DOHH2 (cell line): Measurements from ENCODE around the gene PCNX2.

Source experiments
- H3F3A ChIP-seq: fragments of 200-600 bp; sonication (generic), shearing (Covaris generic); 2 replicates; pipeline ENCODE4 v1.6.0; 2016; ENCODE audit warnings: antibody characterized with exemption, mild to moderate bottlenecking; ENCODE audit not compliant: control insufficient read depth, insufficient read depth
- H3K27ac ChIP-seq: fragments of 200-600 bp; sonication (generic); 2 replicates; pipeline ENCODE4 v1.5.1; 2014; ENCODE audit warnings: low read depth, mild to moderate bottlenecking, low read length, moderate library complexity
- H3K27me3 ChIP-seq: fragments of 200-600 bp; sonication (generic); 2 replicates; pipeline ENCODE4 v1.6.1; 2014; ENCODE audit warnings: mild to moderate bottlenecking, low read length, mixed read lengths; ENCODE audit not compliant: control insufficient read depth
- H3K36me3 ChIP-seq: fragments of 200-600 bp; sonication (generic); 2 replicates; pipeline ENCODE4 v1.6.1; 2014; ENCODE audit warnings: mild to moderate bottlenecking, low read length, moderate library complexity, mixed read lengths; ENCODE audit not compliant: control insufficient read depth
- H3K4me1 ChIP-seq: fragments of 200-600 bp; sonication (generic); 2 replicates; pipeline ENCODE4 v1.6.1; 2014; ENCODE audit warnings: mild to moderate bottlenecking, low read length, mixed read lengths; ENCODE audit not compliant: control insufficient read depth
- H3K4me2 ChIP-seq: fragments of 200-600 bp; sonication (generic); 2 replicates; pipeline ENCODE4 v1.6.0; 2014; ENCODE audit warnings: mild to moderate bottlenecking, low read length, moderate library complexity
- H3K4me3 ChIP-seq: fragments of 200-600 bp; sonication (generic); 2 replicates; pipeline ENCODE4 v1.5.1; 2014; ENCODE audit warnings: mild to moderate bottlenecking, low read length, mixed read lengths
- H3K79me2 ChIP-seq: fragments of 200-600 bp; sonication (generic); 2 replicates; pipeline ENCODE4 v1.6.1; 2014; ENCODE audit warnings: mild to moderate bottlenecking, low read length, mixed read lengths; ENCODE audit not compliant: control insufficient read depth
- H3K9me2 ChIP-seq: fragments of 200-600 bp; sonication (generic); replicated peaks from 2 replicates; pipeline ENCODE4 v1.6.1; 2014; ENCODE audit warnings: mild to moderate bottlenecking, low read length, mixed read lengths; ENCODE audit not compliant: control insufficient read depth
- H3K9me3 ChIP-seq: fragments of 200-600 bp; sonication (generic); 2 replicates; pipeline ENCODE4 v1.6.1; 2014; ENCODE audit warnings: antibody characterized with exemption, low read length, mixed read lengths; ENCODE audit not compliant: control insufficient read depth, insufficient read depth
- H4K20me1 ChIP-seq: fragments of 200-600 bp; sonication (generic); 2 replicates; pipeline ENCODE4 v1.6.0; 2014; ENCODE audit warnings: low read depth, mild to moderate bottlenecking, antibody characterized with exemption, low read length, moderate library complexity; ENCODE audit not compliant: control insufficient read depth, insufficient read depth
- CTCF ChIP-seq: fragments of 200-600 bp; sonication (generic); IDR thresholded peaks from one replicate; pipeline ENCODE4 v1.5.1; 2014; ENCODE audit warnings: antibody characterized with exemption, mild to moderate bottlenecking, low read depth, low read length; ENCODE audit not compliant: poor library complexity, severe bottlenecking
- EZH2phosphoT487 ChIP-seq: fragments of 200-600 bp; sonication (generic); IDR thresholded peaks from 2 replicates; pipeline ENCODE4 v1.6.1; 2017; ENCODE audit warnings: borderline replicate concordance, mild to moderate bottlenecking, antibody characterized with exemption, low read length, moderate library complexity, mixed read lengths

The PCNX2 gene

GRCh38 chr1:233217832-233218231, 77.7 kb downstream of the PCNX2 start:
- no peaks in the 10 kb centered on the region for H3F3A ChIP-seq
- H3K9me2 ChIP-seq: no peaks in the 10 kb centered on the region
- TF ChIP-seq EZH2phosphoT487 (no peak), CTCF (no peak)
- no peaks in the 10 kb centered on the region for H3K4me1 ChIP-seq
- H3K4me3 ChIP-seq: no peak overlapping the region
- H3K79me2 ChIP-seq: no peaks in the 10 kb centered on the region
- no peak overlapping the region for H3K4me2 ChIP-seq
- H3K9me3 ChIP-seq: no peaks in the 10 kb centered on the region
- H3K27ac ChIP-seq: no peak overlapping the region
- no peaks in the 10 kb centered on the region for H4K20me1 ChIP-seq
- no peaks in the 10 kb centered on the region for H3K36me3 ChIP-seq
- no peaks in the 10 kb centered on the region for H3K27me3 ChIP-seq

GRCh38 chr1:233216009-233216408, 79.5 kb downstream of the PCNX2 start:
- Histone ChIP-seq H3K27ac (no peak overlapping the region), H3K4me3 (no peak overlapping the region), H3K9me3 (no peaks in the 10 kb centered on the region), H3K4me2 (no peak overlapping the region), H3K79me2 (no peaks in the 10 kb centered on the region), H3F3A (no peaks in the 10 kb centered on the region), H4K20me1 (no peaks in the 10 kb centered on the region), H3K4me1 (no peaks in the 10 kb centered on the region), H3K36me3 (no peaks in the 10 kb centered on the region), H3K27me3 (no peaks in the 10 kb centered on the region), H3K9me2 (no peaks in the 10 kb centered on the region)
- no peak for TF ChIP-seq CTCF
- TF ChIP-seq EZH2phosphoT487: no peak

- TF ChIP-seq CTCF (no peak), EZH2phosphoT487 (no peak)
- Histone ChIP-seq H3K9me3 (no peaks in the 10 kb centered on the region), H3K36me3 (no peaks in the 10 kb centered on the region)
These were observed 80.3 kb downstream of the PCNX2 start for GRCh38 chr1:233215135-233215760.

More at GRCh38 chr1:233215135-233215760, 80.3 kb downstream of the PCNX2 start:
- Histone ChIP-seq H3K79me2 (no peaks in the 10 kb centered on the region), H3K4me2 (no peak overlapping the region), H4K20me1 (no peaks in the 10 kb centered on the region), H3K4me1 (no peaks in the 10 kb centered on the region), H3K27ac (no peak overlapping the region), H3K4me3 (no peak overlapping the region), H3F3A (no peaks in the 10 kb centered on the region), H3K9me2 (no peaks in the 10 kb centered on the region), H3K27me3 (no peaks in the 10 kb centered on the region)
